Spleen (tissue), 7 donors: Measurements from ENCODE around the gene GPD2.

Experiments
- CTCF ChIP-seq, 11 experiments: fragments of 200-600 bp in 7 of 11; fragments of 450-650 bp in 4 of 11; sonication (generic) in 4 of 11; IDR thresholded peaks in 8 of 11; conservative IDR thresholded peaks in 3 of 11; 1 replicate in 7 of 11; 2 replicates in 4 of 11; pipeline versions ENCODE4 v1.4.0 to v1.8.0; 2016 to 2021; ENCODE audit warnings: antibody characterized with exemption in 11 of 11, inconsistent platforms in 4 of 11, mild to moderate bottlenecking in 1 of 11
- POLR2A ChIP-seq, 3 donors: fragments of 450-650 bp; IDR thresholded peaks; one replicate each; pipeline ENCODE4 v1.5.1; 2017; ENCODE audit warnings: antibody characterized with exemption in 3 of 3, mild to moderate bottlenecking in 1 of 3
- POLR2AphosphoS5 ChIP-seq, 3 donors: sonication (generic); formaldehyde crosslinking; IDR thresholded peaks; one replicate each; pipeline ENCODE4 v1.5.1; 2017; ENCODE audit warnings: antibody characterized with exemption in 3 of 3
- donor health status: DM: no; HTN: no; CAD: no; lungs with moderate emphysema.
- donor health status: DM: no; HTN: no; CAD: no.
- donor health status: DM: no; HTN: no; CAD: no.

- TF ChIP-seq CTCF (IDR thresholded peaks at IDR 0.05 in 8 of 11, conservative IDR thresholded peaks at IDR 0.05 in 3 of 11) (no peak), POLR2AphosphoS5 (IDR thresholded peaks at IDR 0.05) (no peak), POLR2A (IDR thresholded peaks at IDR 0.05) (no peak)
Observed at GRCh38 chr2:156562124-156562523, 125.9 kb downstream of the GPD2 start.
